ENCODE results near the gene ZBTB7A. TPM values are rescaled to one million over a fixed set of nuclear protein-coding genes. Genes with fewer than 3 reads are reported as not detected.

The ZBTB7A gene
- total RNA-seq, 2 experiments from 2014 or later, result 11.3 to 11.9 TPM

DNA sequence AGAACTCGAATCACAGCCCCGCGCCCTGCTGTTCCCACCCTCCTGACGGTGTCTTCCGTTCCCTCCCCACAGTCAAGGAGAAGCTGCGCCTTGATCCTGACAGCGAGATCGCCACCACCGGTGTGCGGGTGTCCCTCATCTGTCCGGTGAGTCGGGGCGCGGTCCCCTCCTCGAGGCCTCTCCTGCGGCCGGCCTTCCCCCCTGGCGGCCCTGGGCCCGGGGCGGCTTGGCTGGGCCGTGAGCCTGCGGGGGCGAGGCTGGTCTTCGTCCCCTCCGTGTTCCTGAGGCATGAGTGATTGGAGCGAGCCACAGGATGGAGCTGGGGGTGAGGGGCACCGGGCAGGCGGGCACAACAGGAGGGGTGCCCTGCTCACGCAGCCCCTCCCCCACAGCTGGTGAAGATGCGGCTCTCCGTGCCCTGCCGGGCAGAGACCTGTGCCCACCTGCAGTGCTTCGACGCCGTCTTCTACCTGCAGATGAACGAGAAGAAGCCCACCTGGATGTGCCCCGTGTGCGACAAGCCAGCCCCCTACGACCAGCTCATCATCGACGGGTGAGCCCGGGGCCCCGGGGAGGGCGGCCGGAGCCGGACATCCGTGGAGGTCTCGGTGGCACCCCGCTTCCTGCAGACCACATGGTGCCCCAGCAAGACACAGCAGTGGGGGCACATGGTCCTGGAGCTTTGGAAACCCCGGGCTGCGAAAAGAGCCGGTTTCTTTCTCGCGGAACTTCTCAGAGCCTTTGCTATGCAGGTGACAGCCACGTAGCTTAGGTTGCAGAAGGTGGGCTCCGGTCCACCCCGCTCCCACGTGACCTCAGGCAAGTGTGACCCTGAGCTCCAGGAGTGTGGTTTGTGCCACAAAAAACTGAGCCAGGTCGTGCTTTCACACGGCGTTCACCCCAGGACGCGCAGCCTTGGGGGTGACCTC, 33.4 kb downstream of the ZBTB7A start:
- CTCF ChIA-PET, result interaction anchor here (0.6 kb wide), 1 partner anchor 46 kb away, joined by 4 read pairs; no protein-coding TSS in a partner anchor
- no peaks in the 10 kb centered on the region for H3K4me1 Mint-ChIP-seq (ENCODE audit: low read depth)

DNA sequence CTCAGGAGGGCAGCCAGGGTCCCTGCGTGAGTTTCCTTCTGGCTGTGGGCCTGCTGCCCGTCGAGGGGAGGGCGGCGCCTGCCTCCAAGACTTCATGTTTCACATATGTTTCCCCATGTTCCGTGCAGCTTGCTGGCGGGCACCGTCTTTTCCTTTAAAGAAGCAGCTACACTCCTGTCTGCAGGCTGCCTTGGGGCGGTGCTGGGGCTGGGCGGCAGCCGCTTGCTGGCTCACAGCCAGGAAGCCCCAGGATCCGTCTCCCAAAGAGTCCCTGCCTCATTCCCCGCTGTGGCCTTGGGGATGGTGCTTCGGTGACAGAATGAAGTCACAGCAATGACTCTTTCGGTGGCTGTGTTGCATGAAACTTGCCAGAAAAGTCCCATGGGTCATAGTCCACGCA, 34.3 kb downstream of the ZBTB7A start:
- Mint-ChIP-seq H3K27ac (no peak overlapping the region), H3K4me1 (ENCODE audit: low read depth) (no peaks in the 10 kb centered on the region), H3K4me3 (no peak overlapping the region), H3K27me3 (ENCODE audit: low read depth) (no peaks in the 10 kb centered on the region), H3K36me3 (ENCODE audit: low read depth) (peaks cover 3% of the 10 kb centered on the region), H3K9me3 (no peaks in the 10 kb centered on the region)
- intact Hi-C loops (cut with micrococcal nuclease), result no loop called here
- DNase-seq, result no peak
- CTCF ChIA-PET, result no interaction called here

More for the DNA sequence above, 33.4 kb downstream of the ZBTB7A start:
- no peak for DNase-seq
- intact Hi-C loops (cut with micrococcal nuclease), result no loop called here
- Mint-ChIP-seq H3K36me3 (ENCODE audit: low read depth) (peaks cover 3% of the 10 kb centered on the region), H3K27ac (no peak overlapping the region), H3K4me3 (no peak overlapping the region), H3K9me3 (no peaks in the 10 kb centered on the region), H3K27me3 (ENCODE audit: low read depth) (no peaks in the 10 kb centered on the region)

DNA sequence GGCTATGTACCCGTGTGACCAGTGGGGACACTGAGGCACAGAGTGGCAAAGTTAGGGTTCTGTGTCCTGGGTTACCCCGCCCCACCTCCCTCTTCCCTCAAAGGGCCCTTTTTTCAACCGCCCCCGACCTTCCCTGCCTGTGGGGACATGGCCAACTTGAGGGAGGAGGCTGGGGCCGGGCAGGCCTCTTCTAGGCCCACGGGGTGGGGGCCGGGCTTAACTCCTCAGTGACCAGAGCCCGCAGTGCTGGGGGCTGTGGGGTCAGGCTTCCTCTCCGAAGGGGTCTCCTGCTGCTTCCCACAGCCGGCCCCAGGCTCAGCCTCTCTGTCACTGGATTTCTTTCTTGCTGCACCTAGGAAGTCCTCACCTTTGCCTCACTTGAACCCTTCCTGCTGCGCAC, 35.3 kb downstream of the ZBTB7A start:
- no peak for DNase-seq
- intact Hi-C loops (cut with micrococcal nuclease), result no loop called here
- no peaks in the 10 kb centered on the region for H3K27me3 Mint-ChIP-seq (ENCODE audit: low read depth)
- H3K4me1 Mint-ChIP-seq (ENCODE audit: low read depth), result no peaks in the 10 kb centered on the region
- H3K9me3 Mint-ChIP-seq, result no peaks in the 10 kb centered on the region
- no peak overlapping the region for H3K4me3 Mint-ChIP-seq
- CTCF ChIA-PET, result no interaction called here
- H3K27ac Mint-ChIP-seq, result no peak overlapping the region
- H3K36me3 Mint-ChIP-seq (ENCODE audit: low read depth), result peaks cover 3% of the 10 kb centered on the region

DNA sequence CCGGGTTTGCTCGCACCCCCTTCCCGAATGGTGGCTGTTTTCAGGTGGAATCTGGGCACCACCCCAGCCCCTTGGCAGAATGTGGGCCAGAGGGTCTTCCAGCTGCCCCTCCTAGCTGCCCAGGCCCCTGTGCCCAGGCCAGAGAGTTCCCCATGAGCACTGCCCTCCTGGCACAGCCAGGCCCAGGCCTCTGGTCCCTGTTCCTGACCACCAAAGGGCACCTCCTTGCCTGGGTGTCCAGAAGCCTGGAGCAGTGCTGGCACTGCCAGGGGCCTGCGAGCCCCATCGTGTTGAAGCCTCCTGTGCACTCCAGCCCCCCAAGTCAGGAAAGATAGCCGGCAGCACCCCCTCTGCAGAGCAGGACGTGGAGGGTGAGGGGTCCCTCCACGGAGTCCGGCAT, 35.7 kb downstream of the ZBTB7A start:
- DNase-seq, result no peak
- intact Hi-C loops (cut with micrococcal nuclease), result no loop called here
- no peaks in the 10 kb centered on the region for H3K4me1 Mint-ChIP-seq (ENCODE audit: low read depth)
- no peak overlapping the region for H3K27ac Mint-ChIP-seq
- H3K9me3 Mint-ChIP-seq, result no peaks in the 10 kb centered on the region
- H3K4me3 Mint-ChIP-seq, result no peak overlapping the region
- peaks cover 3% of the 10 kb centered on the region for H3K36me3 Mint-ChIP-seq (ENCODE audit: low read depth)
- CTCF ChIA-PET, result no interaction called here
- H3K27me3 Mint-ChIP-seq (ENCODE audit: low read depth), result no peaks in the 10 kb centered on the region

DNA sequence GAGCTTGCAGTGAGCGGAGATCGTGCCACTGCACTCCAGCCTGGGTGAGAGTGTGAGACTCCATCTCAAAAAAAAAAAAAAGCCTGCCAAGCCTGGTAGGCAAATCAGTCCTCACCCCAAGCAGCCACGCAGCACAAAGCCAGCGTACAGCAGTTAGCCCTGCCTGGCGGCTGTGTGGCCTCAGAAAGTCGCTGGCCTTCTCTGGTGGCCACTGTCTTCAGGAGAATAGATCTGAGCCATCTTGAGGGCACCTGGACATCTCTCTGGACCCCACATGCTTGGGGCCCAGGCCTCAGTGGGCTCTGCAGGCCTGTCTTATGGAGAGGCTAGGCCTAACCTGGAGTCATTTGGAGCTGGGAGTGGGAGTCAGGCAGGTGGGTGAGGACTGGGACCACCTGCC, 36.1 kb downstream of the ZBTB7A start:
- no peak overlapping the region for H3K27ac Mint-ChIP-seq
- intact Hi-C loops (cut with micrococcal nuclease), result no loop called here
- H3K9me3 Mint-ChIP-seq, result no peaks in the 10 kb centered on the region
- H3K4me3 Mint-ChIP-seq, result no peak overlapping the region
- DNase-seq, result no peak
- no peaks in the 10 kb centered on the region for H3K27me3 Mint-ChIP-seq (ENCODE audit: low read depth)
- CTCF ChIA-PET, result no interaction called here
- H3K36me3 Mint-ChIP-seq (ENCODE audit: low read depth), result peaks cover 3% of the 10 kb centered on the region
- no peaks in the 10 kb centered on the region for H3K4me1 Mint-ChIP-seq (ENCODE audit: low read depth)

DNA sequence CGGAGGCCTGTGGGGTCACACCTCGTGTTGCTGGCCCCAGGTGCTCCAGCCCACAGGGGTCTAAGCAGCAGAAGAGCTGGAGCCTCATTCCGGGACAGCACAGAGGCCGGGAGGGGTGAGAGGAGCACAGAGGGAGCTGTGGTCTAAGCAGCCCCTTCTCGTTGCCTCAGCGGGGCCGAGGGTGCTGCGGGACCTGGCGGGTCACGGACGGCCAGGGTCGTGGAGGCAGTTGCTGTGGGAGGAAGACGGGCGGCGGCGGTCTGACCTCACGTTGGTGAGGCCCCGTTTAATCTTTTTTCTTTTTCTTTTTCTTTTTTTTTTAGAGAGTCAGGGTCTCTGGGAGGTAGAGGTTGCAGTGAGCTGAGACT, 37.5 kb downstream of the ZBTB7A start:
- no peak overlapping the region for H3K4me3 Mint-ChIP-seq
- H3K36me3 Mint-ChIP-seq (ENCODE audit: low read depth), result peaks cover 1% of the 10 kb centered on the region
- CTCF ChIA-PET, result interaction anchor here (0.5 kb wide), 1 partner anchor 42 kb away, joined by 4 read pairs; no protein-coding TSS in a partner anchor
- DNase-seq, result no peak
- H3K4me1 Mint-ChIP-seq (ENCODE audit: low read depth), result no peaks in the 10 kb centered on the region
- no peaks in the 10 kb centered on the region for H3K9me3 Mint-ChIP-seq
- intact Hi-C loops (cut with micrococcal nuclease), result no loop called here
- H3K27ac Mint-ChIP-seq, result no peak overlapping the region
- H3K27me3 Mint-ChIP-seq (ENCODE audit: low read depth), result no peaks in the 10 kb centered on the region

DNA sequence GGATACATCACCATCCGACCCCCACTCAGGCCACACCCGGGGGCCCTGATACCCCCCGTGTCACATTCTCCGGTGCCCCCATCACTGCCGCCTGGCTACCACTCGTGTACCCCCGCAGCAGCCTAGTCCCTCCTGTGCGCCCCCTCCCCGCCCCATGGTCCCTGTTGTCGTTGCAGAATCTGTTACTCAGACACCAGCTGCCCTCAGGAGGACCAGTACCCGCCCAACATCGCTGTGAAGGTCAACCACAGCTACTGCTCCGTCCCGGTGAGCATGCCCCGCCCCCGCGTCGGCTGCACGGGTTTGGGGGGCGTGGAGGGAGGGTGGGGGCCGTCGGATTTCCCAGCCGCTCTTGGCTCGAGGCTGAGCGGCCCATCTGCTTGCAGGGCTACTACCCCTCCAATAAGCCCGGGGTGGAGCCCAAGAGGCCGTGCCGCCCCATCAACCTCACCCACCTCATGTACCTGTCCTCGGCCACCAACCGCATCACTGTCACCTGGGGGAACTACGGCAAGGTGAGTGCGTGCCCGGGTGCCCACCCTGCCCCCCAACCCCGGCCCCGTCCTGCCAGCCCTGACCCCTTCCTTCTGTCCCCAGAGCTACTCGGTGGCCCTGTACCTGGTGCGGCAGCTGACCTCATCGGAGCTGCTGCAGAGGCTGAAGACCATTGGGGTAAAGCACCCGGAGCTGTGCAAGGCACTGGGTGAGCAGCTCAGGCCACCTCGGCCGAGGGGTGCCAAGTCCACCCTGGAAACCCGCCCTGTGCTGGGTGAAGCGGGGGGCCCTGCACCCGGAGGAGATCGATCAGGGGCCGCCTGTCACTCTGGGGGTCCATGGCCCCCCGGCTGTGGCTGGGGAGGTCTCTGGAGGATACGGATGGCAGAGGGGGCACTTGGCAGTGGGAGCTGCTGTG, 38.1 kb downstream of the ZBTB7A start:
- intact Hi-C loops (cut with micrococcal nuclease), result no loop called here
- no peak overlapping the region for H3K27ac Mint-ChIP-seq
- no peaks in the 10 kb centered on the region for H3K4me1 Mint-ChIP-seq (ENCODE audit: low read depth)
- peaks cover 1% of the 10 kb centered on the region for H3K36me3 Mint-ChIP-seq (ENCODE audit: low read depth)
- H3K9me3 Mint-ChIP-seq, result no peaks in the 10 kb centered on the region
- CTCF ChIA-PET, result no interaction called here
- H3K4me3 Mint-ChIP-seq, result no peak overlapping the region
- H3K27me3 Mint-ChIP-seq (ENCODE audit: low read depth), result no peaks in the 10 kb centered on the region
- no peak for DNase-seq

DNA sequence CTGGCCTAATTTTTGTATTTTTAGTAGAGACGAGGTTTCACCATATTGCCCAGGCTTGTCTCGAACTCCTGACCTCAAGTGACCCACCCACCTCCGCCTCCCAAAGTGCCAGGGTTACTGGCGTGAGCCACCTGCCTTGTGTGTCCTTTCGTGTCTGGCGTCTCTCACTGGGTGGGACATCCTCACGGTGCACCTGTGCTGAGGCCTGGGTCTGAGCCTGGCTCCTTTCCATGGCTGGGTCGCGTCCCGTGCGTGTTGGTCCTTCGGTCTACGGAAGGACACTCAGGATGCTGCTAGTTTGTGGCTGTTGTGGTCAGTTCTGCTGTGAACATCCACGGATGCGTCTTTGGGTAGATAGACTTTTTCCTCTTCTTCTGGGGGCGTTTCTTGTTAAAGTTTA, 39.6 kb downstream of the ZBTB7A start:
- no peaks in the 10 kb centered on the region for H3K4me1 Mint-ChIP-seq (ENCODE audit: low read depth)
- intact Hi-C loops (cut with micrococcal nuclease), result no loop called here
- no peak overlapping the region for H3K27ac Mint-ChIP-seq
- no peaks in the 10 kb centered on the region for H3K9me3 Mint-ChIP-seq
- H3K27me3 Mint-ChIP-seq (ENCODE audit: low read depth), result no peaks in the 10 kb centered on the region
- peaks cover 2% of the 10 kb centered on the region for H3K36me3 Mint-ChIP-seq (ENCODE audit: low read depth)
- CTCF ChIA-PET, result interaction anchor here (0.5 kb wide), 1 partner anchor 195 kb away, joined by 3 read pairs; no protein-coding TSS in a partner anchor
- no peak for DNase-seq
- H3K4me3 Mint-ChIP-seq, result no peak overlapping the region

DNA sequence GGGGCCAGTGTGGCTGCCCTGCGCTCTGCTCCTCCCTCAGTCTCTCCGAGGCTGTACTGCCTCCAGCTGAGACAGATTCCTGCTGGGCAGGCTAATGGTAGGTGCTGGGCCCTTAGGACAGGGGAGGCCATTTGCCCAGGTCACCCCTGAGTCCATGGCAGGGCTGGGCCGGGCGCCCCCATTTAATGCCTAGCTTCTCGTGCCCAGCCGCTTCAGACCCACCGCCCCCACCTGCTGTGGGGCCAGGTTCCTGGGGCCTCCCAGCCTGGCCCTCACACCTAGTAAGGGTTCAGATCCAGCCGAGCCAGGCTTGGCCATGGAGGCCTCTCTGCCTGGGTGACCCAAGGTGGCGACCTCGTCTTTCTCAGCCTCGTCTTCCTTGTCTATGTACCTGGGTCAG, 41.4 kb downstream of the ZBTB7A start:
- H3K9me3 Mint-ChIP-seq, result no peaks in the 10 kb centered on the region
- no peaks in the 10 kb centered on the region for H3K27me3 Mint-ChIP-seq (ENCODE audit: low read depth)
- no peak for DNase-seq
- no peak overlapping the region for H3K4me3 Mint-ChIP-seq
- peaks cover 6% of the 10 kb centered on the region for H3K36me3 Mint-ChIP-seq (ENCODE audit: low read depth)
- CTCF ChIA-PET, result no interaction called here
- no peak overlapping the region for H3K27ac Mint-ChIP-seq
- intact Hi-C loops (cut with micrococcal nuclease), result no loop called here
- H3K4me1 Mint-ChIP-seq (ENCODE audit: low read depth), result no peaks in the 10 kb centered on the region

DNA sequence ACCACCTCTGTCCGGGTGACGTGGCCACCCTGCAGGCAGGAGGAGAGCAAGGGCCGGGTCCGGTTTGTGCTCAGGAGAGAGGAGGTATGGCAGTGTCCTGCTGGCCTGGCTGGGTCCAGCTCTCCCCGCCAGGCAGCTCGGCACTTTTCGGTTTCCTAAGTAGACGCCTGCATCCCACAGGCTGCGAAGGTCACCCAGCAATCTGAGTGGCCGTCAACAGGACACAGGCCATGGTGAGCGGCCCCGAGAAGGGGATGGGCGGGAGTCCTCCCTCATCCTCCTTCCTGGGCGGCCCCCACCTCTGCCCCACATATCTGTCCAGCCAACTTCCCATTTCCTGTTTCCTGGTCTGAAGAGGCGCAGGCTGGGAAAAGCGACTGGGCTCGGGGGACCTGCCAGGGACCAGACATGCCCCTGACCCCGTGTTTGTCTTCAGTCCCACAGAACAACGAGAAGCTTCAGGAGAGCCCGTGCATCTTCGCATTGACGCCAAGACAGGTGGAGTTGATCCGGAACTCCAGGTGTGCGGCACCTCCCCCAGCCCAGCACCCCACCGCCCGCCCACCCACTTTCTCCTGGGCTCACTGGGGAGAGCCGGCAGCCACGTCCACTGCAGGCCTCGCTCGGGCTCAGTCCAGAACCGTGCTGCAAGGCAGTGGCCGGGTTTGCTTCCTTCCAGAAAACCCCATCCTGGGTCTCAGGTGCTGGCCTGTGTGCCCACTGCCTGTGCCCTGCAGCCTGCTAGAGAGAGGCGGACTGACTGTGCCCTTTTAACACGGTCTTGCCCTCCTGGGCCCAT, 42.9 kb downstream of the ZBTB7A start:
- Mint-ChIP-seq H3K9me3 (no peaks in the 10 kb centered on the region), H3K27me3 (ENCODE audit: low read depth) (no peaks in the 10 kb centered on the region), H3K27ac (no peak overlapping the region), H3K36me3 (ENCODE audit: low read depth) (peaks cover 6% of the 10 kb centered on the region), H3K4me1 (ENCODE audit: low read depth) (no peaks in the 10 kb centered on the region), H3K4me3 (no peak overlapping the region)
- no peak for DNase-seq
- CTCF ChIA-PET, result no interaction called here
- intact Hi-C loops (cut with micrococcal nuclease), result no loop called here

DNA sequence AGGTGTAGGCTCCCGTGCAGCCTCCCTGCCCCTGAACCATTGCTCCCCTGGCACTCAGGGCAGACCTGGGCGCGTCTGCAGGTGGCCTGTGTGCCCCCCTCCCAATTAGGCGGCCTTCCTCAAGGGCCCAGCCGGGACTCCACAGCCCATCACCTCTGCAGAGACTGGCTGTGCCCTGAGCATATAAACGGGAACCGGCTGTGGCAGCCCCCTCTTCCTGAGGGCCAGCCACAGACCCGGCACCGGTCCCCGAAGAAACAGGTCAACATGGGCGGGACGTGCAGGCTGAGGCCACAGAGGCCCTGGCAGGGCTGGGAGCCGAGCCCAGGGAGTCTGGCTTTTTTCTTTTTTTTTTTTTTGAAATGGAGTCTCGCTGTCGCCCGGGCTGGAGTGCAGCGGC, 47.1 kb downstream of the ZBTB7A start:
- intact Hi-C loops (cut with micrococcal nuclease), result no loop called here
- Mint-ChIP-seq H3K9me3 (no peaks in the 10 kb centered on the region), H3K4me3 (no peak overlapping the region), H3K27me3 (ENCODE audit: low read depth) (no peaks in the 10 kb centered on the region), H3K36me3 (ENCODE audit: low read depth) (peaks cover 7% of the 10 kb centered on the region), H3K27ac (no peak overlapping the region), H3K4me1 (ENCODE audit: low read depth) (peaks cover 2% of the 10 kb centered on the region)
- DNase-seq, result no peak
- CTCF ChIA-PET, result interaction anchor here (0.7 kb wide), 1 partner anchor 1613 kb away, joined by 3 read pairs; no protein-coding TSS in a partner anchor

Measured in activated naive CD4-positive, alpha-beta T cell treated with anti-CD3 and anti-CD28 coated beads for 36 hours (primary cell).